ENCODE results near the gene PARP15.

The PARP15 gene

DNA sequence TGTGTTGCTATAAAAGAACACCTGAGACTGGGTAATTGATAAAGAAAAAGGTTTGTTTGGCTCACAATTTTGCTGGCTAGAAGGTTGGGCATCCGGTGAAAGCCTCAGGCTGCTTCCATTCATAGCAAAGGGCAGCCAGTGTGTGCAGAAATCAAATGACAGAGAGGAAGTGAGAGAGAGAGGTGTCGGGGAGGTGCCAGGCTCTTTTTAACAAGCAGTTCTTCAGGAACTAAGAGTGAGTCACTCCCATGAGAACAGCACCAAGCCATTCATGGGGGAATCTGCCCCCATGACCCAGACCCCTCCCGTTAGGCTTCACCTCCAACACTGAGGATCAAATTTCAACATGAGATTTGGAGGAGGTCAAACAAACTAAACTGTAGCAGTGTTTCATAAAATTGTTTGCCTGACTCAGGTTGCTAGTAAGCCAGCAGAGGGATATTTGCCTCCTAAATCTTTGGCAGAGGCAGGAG is 4.5 kb upstream of the PARP15 start:
- DNase-seq (ENCODE audit: low read depth): no peak

DNA sequence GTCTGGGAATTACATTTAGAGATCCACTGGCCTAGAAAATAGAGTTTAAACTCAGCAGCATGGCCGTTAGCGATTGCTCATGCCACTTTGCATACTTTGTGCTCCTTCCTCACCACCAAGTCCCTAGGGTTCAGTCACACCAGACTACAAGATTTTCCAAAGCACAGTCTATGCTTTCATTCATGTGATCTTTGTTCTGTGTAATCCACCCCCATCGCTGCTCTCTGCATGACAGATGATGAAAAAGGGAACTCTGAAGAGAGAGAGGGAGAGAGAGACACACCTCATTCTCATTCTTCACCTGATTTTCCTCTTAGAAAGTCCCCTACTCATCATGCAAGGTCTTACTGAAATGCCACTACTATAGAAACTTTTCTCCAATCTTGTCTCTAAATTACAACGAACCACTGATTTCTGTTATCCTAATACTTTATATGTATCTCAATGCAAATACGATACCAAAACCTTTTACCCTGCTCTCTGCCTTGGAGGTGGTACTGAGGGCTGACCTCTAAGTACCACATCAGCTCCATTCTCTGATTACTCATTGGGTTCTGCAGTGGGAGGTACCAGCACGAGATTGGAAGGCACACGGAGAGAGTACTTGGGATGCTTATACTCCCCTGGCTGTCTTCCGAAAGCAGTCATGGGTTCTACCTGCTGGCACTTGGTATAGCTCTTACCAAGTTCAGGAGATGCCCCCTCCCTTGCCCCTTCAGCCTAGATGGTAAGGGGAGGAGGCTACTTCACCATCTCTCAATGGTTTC is 1.1 kb upstream of the PARP15 start:
- no peak for DNase-seq (ENCODE audit: low read depth)

DNA sequence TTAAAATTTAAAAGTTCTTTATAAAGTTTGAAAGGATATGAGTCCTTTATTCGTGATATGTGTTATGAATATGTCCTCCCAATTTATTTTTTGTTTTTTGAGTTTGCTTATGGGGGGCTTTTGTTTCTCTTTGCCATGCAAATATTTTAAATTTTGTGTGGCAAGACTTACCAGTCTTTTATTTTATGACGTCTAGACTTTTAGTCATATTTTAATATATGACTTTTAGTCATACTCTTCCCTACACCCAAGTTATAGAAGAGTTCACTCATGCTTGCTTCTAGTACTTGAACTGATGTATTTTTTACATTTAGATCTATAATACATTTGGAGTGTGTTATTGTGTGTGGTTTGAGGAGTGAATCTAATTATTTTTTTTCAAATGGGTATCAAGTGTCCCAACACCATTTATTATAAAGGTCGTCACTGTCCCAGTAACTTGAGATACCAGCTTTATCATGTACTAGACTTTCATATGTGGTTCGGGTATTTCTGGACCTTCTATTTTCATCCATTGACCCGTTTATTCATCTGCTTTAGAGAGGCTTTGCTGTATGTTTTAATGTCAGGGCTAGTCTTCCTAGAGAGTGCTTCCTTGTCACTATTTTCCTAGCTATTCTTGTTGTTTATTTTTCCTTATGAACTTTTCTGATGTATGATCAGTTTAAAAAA is 755 bp downstream of the PARP15 start:
- no peak for DNase-seq (ENCODE audit: low read depth)

DNA sequence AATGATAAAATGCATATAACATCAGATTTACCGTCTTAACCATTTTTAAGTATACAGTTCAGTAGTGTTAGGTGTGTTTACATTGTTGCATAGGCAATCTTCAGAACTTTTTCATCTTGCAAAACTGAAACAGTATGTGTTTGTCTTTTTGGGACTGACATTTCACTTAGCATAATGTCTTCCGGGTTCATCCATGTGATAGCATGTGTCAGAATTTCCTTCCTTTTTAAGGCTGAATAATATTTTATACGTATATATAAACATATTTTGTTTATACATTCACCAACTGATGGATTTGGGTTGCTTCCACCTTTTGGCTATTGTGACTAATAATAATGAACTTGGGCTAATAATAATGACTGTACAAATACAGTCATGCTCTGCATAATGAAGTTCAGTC is 3.0 kb downstream of the PARP15 start:
- DNase-seq (ENCODE audit: low read depth): no peak

DNA sequence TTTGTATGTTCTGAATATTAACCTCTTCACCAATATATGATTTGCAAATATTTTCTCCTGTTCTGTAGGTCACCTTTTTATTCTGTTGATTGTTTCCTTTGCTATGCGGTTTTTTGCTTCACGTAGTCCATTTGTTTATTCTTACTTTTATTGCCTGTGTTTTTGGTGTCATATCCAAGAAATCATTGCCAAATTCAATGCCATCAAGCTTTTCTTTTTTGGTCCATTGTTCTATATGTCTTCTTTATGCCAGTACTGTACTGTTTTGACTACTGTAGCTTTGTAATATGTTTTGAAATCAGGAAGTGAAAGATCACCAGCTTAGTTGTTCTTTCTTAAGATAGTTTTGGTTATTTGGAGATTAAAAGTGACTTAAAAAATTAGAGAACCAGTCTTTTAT is 4.2 kb downstream of the PARP15 start:
- no peak for DNase-seq (ENCODE audit: low read depth)

DNA sequence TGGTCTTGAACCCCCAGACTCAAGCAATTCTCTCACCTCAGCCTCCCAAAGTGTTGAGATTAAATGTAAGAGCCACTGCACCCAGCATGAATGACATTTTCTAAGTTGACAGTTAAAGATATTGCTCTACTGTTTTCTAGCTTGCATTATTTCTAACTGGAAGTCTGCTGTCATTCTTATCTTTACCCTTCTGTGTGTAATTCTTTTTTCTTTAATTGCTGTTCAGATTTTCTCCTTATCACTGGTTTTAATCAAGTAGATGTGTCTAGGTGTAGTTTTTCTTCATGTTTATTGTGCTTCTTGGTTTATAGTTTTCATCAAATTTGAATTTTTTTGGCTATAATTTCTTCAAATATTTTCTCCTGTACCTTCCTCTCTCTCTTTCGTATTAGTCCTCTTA is 4.9 kb downstream of the PARP15 start:
- DNase-seq (ENCODE audit: low read depth): no peak

DNA sequence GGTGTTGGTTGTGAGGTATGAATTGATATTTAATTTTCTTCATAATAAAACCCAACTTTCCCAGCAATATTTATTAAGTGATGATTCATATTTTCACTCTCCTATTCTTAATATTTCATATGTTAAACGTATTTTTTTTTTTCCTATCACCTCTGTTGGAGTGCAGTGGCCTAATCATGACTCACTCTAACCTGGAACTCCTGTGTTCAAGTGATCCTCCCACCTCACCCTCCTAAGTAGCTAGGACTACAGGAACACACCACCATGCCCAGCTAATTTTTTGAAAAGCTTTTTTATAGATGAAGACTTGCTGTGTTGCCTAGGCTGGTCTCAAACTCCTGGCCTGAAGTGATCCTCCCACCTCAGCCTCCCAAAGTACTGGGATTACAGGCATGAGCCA is 8.6 kb downstream of the PARP15 start:
- DNase-seq (ENCODE audit: low read depth): no peak

DNA sequence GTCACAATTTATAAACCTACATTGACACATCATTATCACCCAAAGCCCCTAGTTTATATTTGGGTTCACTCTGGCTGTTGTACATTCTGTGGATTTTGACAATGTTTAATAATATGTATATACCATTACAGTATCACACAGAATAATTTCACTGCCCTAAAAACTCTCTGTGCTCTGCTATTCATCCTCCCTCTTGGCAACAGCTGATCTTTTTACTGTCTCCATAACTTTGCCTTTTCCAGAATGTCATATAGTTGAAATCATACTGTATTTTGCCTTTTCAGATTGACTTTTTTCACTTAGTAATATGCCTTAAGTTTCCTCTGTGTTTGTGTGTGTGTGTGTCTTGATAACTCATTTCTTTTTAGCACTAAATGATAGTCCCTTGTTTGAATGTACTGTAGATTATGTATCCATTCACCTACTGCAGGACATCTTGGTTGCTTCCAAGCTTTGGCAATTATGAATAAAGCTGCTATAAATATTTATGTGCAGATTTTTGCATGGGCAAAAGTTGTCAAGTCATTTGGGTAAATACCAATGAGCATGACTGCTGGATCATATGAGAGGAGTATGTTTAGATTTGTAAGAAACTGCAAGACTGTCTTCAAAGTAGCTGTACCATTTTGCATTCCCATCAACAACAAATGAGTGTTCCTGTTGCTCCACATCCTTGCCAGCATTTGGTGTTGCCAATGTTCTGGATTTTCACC is 9.5 kb downstream of the PARP15 start:
- no peak for DNase-seq (ENCODE audit: low read depth)

DNA sequence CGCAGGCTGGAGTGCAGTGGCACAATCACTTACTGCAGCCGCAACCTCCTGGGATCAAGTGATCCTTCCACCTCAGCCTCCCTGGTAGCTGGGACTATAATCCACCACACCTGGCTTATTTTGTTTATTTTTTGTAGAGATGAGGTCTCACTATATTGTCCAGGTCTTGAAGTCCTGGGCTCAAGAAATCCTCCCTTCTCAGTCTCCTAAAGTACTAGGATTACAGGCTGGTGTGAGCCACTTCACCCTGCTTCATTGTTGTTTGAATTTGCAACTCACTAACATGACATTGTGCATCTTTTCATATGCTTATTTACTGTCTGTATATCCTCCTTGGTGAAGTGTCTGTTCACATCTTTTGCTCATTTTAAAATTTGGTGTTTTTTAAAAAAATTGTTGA is 10.1 kb downstream of the PARP15 start:
- no peak for DNase-seq (ENCODE audit: low read depth)

DNA sequence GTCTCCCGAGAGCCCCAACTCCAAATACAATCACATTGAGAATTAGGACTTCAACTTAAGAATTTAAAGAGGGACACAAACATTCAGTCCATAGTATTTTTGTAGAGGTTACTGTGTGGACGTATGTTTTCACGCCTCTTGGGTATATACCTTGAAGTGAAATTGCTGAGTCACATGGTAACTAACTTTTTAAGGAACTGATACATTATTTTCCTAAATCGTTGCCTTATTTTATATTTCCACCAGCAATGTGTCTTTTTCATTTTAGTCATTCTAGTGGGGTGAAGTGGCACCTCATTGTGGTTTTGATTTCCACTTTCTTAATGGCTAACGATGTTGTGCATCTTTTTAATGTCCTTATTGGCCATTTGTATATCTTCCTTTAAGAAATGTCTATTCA is 11.8 kb downstream of the PARP15 start:
- no peak for DNase-seq (ENCODE audit: low read depth)

DNA sequence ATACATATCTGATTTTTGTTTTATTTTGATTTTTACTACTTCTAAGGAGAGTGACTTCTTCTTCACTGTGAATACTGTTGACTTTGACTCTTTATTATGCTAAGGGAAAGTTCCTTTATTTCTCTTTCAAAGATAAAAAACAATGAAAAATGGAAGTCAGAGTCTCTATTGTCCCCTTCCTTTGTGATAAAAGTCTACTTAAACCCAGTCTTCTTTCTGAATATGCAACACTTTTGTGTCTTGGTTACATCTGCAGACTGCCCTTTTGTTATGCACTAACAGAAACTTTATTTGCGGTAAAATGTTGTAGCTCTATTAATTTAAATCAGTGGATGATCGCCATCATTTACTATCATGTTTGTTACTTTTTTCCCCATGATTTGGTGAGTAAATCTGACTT is 13.2 kb downstream of the PARP15 start:
- DNase-seq (ENCODE audit: low read depth): no peak

DNA sequence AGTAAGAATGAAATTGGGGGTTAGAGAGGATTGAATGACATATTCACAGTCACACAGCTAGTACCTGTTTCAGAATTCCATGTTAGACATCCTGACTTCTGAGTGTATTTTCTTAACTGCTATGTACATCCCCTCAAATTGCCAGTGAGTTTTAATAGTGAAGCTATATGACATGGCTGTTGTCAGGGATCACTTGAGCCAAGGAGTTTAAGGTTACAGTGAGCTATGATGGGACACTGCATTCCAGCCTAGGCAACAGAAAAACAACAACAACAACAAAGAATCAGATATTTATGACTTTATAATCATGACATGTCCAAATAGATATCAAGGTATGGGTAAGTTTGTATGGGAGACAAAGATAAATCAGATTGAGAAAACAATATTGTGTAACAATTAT is 16.6 kb downstream of the PARP15 start:
- no peak for DNase-seq (ENCODE audit: low read depth)

DNA sequence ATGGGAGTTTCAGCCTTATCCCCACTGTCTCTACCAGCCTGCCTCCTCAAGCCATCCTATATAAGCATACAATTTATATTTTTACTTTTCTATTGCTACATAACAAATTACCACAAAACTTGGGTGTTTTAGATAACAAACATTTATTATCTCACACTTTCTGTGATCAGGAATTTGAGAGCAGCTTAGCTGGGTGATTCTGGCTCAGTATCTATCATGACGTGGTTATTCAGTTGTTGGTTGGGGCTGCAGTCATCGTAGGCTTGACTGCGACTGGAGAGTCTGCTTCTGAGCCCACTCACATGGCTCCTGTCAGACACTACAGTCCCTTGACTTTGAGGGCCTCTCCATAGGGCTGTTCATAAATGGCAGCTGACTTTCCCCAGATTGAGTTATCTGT is 20.7 kb downstream of the PARP15 start:
- no peak for DNase-seq (ENCODE audit: low read depth)

DNA sequence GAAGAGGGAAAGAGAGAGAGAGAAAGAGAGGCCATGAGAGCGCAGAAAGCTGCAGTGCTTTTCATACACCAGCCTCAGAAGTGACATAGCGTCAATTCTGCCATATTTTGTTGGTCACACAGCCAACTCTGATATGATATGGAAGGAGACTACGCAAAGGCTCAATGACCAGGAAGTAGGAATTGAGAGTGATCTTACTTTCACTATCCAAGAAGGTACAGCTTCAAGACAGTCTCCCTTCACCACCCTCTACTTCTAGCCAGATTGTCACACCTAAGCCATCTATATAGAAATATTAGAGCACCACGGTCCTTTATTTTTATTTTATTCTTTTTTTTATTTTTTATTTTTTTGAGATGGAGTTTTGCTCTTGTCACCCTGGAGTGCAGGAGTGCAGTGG is 21.1 kb downstream of the PARP15 start:
- DNase-seq (ENCODE audit: low read depth): no peak

DNA sequence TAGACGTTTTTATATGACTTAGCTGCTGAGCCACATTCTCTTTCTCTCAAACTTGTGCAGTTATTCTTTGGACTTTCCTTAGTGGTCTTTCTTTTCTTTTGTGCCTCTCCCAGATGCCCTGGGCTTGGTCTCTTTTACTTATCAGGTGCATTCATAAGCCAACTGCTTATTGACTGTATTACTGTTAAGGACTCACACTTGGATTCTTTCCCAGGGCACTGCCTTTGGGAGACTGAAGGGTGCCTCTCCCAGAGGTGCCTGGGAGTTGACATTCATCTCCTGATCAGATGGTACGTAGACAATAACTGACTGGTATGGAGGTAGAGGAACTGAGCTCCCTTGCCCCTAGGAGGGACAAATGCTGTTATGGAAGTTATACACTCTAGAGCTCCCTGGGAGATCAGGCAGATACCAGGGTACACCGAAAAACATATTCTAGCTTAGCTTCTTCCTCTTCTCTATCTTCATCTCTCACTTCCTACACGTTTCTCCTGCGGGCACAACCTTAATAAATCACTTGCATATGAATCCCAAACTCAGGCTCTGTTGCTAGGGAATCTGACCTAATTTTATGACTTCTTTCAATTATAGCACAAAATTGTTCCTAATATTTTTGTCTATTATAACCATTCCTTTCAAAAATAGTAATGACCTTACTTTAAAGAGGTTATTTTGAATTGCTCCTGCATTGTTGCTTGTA is 24.7 kb downstream of the PARP15 start:
- no peak for DNase-seq (ENCODE audit: low read depth)

DNA sequence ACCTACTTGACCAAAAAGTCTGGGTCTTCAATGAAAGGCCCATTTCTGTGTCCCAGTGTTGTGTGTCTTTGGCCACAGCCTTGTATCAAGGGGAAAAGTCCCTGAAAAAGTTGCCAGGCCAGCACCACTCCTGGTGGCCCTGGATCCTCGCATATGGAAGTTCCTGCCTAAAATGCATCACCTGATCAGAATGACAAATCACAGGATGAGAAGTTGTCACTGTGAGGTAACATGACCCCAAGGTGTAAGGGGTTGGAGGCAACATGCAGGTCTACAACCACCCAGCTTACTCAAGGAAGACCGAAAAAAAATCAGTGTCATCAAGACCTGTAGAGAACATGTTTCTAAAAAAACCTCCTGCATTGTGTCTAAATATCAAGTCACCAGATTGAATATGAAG is 25.6 kb downstream of the PARP15 start:
- no peak for DNase-seq (ENCODE audit: low read depth)

DNA sequence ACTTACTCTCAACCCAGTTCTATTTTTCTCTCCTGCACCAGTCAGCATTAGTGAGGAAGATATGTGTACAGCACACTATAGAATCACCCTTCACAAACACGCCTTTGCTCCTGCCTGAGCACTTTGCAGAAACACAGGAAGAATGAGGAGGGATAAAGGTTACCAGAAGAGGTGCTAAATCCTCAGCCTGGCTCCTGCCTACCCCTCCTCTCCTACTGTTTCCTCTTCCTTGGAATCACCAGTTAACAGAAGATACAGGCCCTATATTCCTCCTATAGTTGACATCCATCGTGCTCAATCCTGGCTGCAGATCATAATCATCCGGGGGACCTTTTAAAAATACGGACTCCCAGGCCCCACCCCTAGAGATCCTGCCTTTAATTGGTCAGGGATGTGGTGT is 28.9 kb downstream of the PARP15 start:
- no peak for DNase-seq (ENCODE audit: low read depth)

DNA sequence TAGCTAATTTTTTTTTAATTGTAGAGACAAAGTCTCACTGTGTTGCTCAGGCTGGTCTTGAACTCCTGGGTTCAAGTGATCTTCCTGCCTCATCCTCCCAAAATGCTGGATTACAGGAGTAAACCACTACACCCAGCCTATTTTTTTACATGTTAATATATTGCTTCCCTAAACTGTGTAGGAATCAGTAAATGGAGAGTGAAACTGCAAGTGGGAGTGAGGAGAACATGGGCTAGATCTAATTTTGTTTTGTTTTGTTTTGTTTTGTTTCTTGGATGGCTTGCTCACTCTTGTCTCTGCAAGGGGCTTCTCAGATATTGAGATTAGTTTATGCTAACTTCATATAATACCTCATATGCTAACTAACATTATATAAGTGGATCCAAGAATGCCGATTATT is 31.5 kb downstream of the PARP15 start:
- no peak for DNase-seq (ENCODE audit: low read depth)

DNA sequence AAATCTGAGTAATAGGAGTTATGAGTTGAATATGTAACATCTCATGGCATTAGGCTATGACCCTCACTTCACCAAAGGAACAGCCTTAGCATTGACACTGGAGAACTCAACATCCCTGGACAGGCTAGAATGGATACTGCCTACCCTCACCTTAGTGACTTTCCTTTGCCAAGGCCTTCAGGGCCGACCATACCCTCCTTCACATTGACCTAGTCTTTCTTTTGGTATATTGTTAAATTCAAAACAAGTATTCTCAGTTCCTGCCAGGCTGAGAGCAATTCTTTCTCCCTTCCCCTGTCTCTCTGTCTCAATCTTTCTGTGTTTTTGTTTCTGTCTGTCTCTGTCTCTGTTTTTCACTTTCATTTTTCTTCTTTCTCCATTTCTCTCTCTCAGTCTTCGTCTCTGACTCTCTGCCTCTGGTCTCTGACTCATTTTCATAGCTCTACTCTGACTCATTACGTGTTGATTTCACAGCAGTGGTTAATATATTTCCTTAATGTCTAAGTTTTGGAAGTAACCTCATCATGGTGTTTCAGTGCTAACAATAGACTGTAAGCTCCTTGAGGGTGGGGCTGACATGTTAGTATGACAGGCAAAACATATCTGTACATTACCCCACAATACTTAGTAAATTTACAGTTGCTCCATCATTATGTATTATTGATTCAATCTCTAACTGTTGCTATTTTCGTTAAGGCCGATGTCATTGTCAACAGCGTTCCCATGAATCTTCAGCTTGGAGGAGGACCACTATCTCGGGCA is 32.5 kb downstream of the PARP15 start:
- DNase-seq (ENCODE audit: low read depth): no peak

DNA sequence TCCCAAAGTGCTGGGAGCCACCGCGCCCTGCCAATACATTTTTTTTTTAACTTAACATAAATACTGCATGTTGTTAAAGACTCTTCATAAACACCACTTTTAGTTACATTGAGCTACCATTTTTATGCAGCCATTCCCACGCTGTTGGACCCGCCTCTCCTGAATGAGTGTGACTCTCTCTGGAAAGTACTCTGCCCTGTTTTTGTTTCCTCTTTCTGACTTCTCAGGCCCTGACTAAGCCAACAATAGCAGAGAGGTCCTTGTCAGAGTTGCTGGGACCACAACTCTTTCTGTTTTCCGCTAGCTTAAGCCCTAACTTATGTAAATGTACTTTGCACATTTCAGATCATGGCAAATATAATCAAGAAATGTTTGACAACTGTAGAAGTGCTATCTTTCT is 35.2 kb downstream of the PARP15 start:
- DNase-seq (ENCODE audit: low read depth): no peak

DNA sequence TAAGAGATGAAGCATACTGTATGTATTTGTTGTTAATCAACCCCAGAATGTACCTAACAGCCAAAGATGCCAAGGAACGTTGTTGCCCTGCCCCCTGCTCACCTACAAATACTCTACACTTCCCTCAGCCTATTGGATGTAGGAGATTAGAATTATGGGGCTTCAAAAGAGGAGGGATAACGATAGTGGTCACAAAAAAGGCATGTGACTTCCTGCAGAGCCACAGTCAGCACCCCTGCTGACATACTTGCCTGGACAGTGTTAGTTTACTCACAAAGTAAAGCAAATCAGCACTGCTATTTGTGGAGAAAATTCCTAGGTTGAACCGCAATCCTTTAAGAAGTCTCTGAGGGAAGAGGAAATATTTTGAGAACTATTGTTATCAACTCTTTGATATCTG is 37.9 kb downstream of the PARP15 start:
- DNase-seq (ENCODE audit: low read depth): no peak

DNA sequence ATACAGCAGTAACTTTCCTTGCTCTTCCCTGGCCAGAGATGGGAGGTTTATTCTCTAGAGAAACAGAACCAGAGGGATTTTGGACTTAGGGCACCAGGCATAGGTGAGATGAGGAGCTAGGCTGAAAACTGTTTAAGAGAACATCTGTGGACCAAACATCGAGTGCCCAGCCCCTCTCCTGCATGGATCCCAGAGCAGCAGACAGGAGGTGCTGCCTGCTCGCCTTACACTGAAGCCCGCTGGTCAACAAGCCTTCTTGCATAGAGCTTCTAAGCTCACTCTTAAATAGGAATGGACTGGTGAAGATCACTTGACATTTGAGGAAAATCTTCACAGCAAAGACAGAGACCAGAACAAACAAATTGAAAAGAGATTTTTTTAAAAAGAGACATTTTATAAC is 41.2 kb downstream of the PARP15 start:
- no peak for DNase-seq (ENCODE audit: low read depth)

Measured in stimulated activated CD8-positive, alpha-beta memory T cell treated with anti-CD3 and anti-CD28 coated beads, Interleukin-12 subunit alpha, Interleukin-12 subunit beta, amount 100 ng/mL, for 4 hours (primary cell).